Psoas muscle (tissue), 8 donors: ENCODE results near the gene PEPD. TPM values are rescaled to one million over a fixed set of nuclear protein-coding genes. Genes with fewer than 3 reads are reported as not detected.

ENCODE experiments used
- ATAC-seq, 4 donors: fragments of 200-7000 bp; cut with Tn5 transposase; one replicate each; pipeline ENCODE4 v1.9.1; 2020; ENCODE audit warnings: moderate library complexity in 3 of 4, mild to moderate bottlenecking in 2 of 4
- DNase-seq, 2 donors: peaks; one replicate each; pipeline ENCODE4 v3.0.0-alpha.2; 2020
- H3K27ac ChIP-seq: fragments of 200-600 bp; one replicate; pipeline ENCODE4 v1.8.0; 2022
- H3K27me3 ChIP-seq, 3 donors: fragments of 200-600 bp in 1 of 3; one replicate each; pipeline versions ENCODE4 v1.6.1 to v1.8.0; 2013 to 2022; ENCODE audit warnings: low read length in 2 of 3, mild to moderate bottlenecking in 2 of 3, moderate library complexity in 1 of 3; ENCODE audit not compliant: insufficient read depth in 3 of 3
- H3K36me3 ChIP-seq, 2 donors: fragments of 200-600 bp in 1 of 2; one replicate each; pipeline versions ENCODE4 v1.6.1 to v1.8.0; 2013 to 2022; ENCODE audit warnings: low read depth in 1 of 2, mild to moderate bottlenecking in 1 of 2, moderate library complexity in 1 of 2; ENCODE audit not compliant: insufficient read depth in 1 of 2
- H3K4me1 ChIP-seq: fragments of 200-600 bp; one replicate; pipeline ENCODE4 v1.8.0; 2022
- H3K4me3 ChIP-seq: fragments of 200-600 bp; one replicate; pipeline ENCODE4 v1.8.0; 2022; ENCODE audit warnings: mild to moderate bottlenecking
- H3K9me3 ChIP-seq: fragments of 200-600 bp; one replicate; pipeline ENCODE4 v1.8.0; 2022
- CTCF ChIP-seq: fragments of 200-600 bp; IDR thresholded peaks from one replicate; pipeline ENCODE4 v1.8.0; 2022; ENCODE audit warnings: antibody characterized with exemption
- WGBS, 3 donors: extraction: QIAGEN DNeasy Blood & Tissue Kit; methylation state at CpG; one replicate each; pipeline versions ENCODE4 v1.1.6 to v1.1.7; 2013; 5-methylcytosine and 5-hydroxymethylcytosine counted together
- intact Hi-C, 2 donors: fragments of 100-400 bp; cut with DNase I; formaldehyde crosslinking; loops; one replicate each; pipeline versions ENCODE4 v1.11.0 to v1.14.2; 2022
- polyA plus RNA-seq, 3 donors: library from polyadenylated mRNA; stranded (reverse); fragments of 200-250 nt; gene quantifications; one replicate each; pipeline ENCODE4 v1.2.3, GENCODE V29; 2013
- total RNA-seq, 4 donors: library from RNA; stranded (reverse); fragmentation: NEBNext Ultra II Directional in 2 of 4; extraction: Animal tissue kit (Norgen Biotek cat#: 25700) in 2 of 4; gene quantifications; one replicate each; pipeline versions ENCODE4 v1.2.1 to v1.2.4, GENCODE V29; 2021 to 2023
- donor health status: healthy with polysubstance abuse.
- donor health status: DM: no; HTN: no; CAD: no; lungs with moderate emphysema.
- donor health status: Bipolar disorder and iron deficiency.
- donor health status: healthy.
- donor health status: DM: yes; HTN: yes; CAD: no.
- donor health status: DM: no; HTN: no; CAD: no.
- donor health status: DM: no; HTN: no; CAD: no.
- donor health status: DM: yes; HTN: yes; CAD: no.

Gene PEPD
- total and polyA plus RNA-seq, 7 donors: 26.3 to 40.2 (median 35.1) TPM

- intact Hi-C loops: loop anchor here in 1 of 2 donors (5.0 kb wide), 1 partner anchor 469 kb away; no protein-coding TSS in a partner anchor
- Histone ChIP-seq H3K27ac (no peak overlapping the region), H3K9me3 (no peaks in the 10 kb centered on the region), H3K4me1 (peaks cover 5% of the 10 kb centered on the region), H3K27me3 (no peaks in the 10 kb centered on the region), H3K36me3 (peaks cover 0 to 28% of the 10 kb centered on the region in 2 donors), H3K4me3 (no peak overlapping the region)
- DNase-seq (no peak), ATAC-seq (no peak)
- no peak for TF ChIP-seq CTCF
- 85 to 91% (median 88%) methylated on average over 12 of the region's 12 CpGs for WGBS, 3 donors
Measured at GRCh38 chr19:33508431-33508830, 13.2 kb downstream of the PEPD start.

- Histone ChIP-seq H3K4me1 (peaks cover 5% of the 10 kb centered on the region), H3K9me3 (no peaks in the 10 kb centered on the region), H3K27ac (no peak overlapping the region), H3K4me3 (no peak overlapping the region), H3K27me3 (no peaks in the 10 kb centered on the region), H3K36me3 (peaks cover 0 to 28% of the 10 kb centered on the region in 2 donors)
- DNase-seq (no peak), ATAC-seq (no peak)
- 87 to 88% (median 88%) methylated on average over 7 of the region's 7 CpGs for WGBS, 3 donors
- TF ChIP-seq CTCF: no peak
- intact Hi-C loops: loop anchor here in 1 of 2 donors (5.0 kb wide), 1 partner anchor 469 kb away; no protein-coding TSS in a partner anchor
Measured at GRCh38 chr19:33508009-33508408, 13.6 kb downstream of the PEPD start.

- Histone ChIP-seq H3K4me3 (no peak overlapping the region), H3K27ac (no peak overlapping the region), H3K36me3 (peaks cover 0 to 30% of the 10 kb centered on the region in 2 donors), H3K4me1 (peaks cover 5% of the 10 kb centered on the region), H3K9me3 (no peaks in the 10 kb centered on the region), H3K27me3 (no peaks in the 10 kb centered on the region)
- peak in 2 of 4 donors; percentile 43 to 44 for ATAC-seq
- TF ChIP-seq CTCF: no peak
- intact Hi-C loops: loop anchor here in 1 of 2 donors (5.0 kb wide), 1 partner anchor 470 kb away; no protein-coding TSS in a partner anchor
- peak in 1 of 2 donors; percentile 34 for DNase-seq
- 67% methylated on average over 24 of the region's 24 CpGs for WGBS, 3 donors
Measured at GRCh38 chr19:33507021-33507956, 14.3 kb downstream of the PEPD start.

GRCh38 chr19:33506498-33506897 lies 15.1 kb downstream of the PEPD start:
- WGBS, 3 donors: 100% methylated on average over 1 of the region's 1 CpG
- ATAC-seq (no peak), DNase-seq (peak in 1 of 2 donors; percentile 9)
- Histone ChIP-seq H3K36me3 (peaks cover 0 to 23% of the 10 kb centered on the region in 2 donors), H3K4me3 (no peak overlapping the region), H3K9me3 (no peaks in the 10 kb centered on the region), H3K4me1 (peaks cover 5% of the 10 kb centered on the region), H3K27ac (no peak overlapping the region), H3K27me3 (no peaks in the 10 kb centered on the region)
- TF ChIP-seq CTCF: no peak
- intact Hi-C loops: loop anchor here in 1 of 2 donors (5.0 kb wide), 1 partner anchor 471 kb away; no protein-coding TSS in a partner anchor
